Measurements from ENCODE around the gene MRPL48. TPM values are rescaled to one million over a fixed set of nuclear protein-coding genes. Genes with fewer than 3 reads are reported as not detected.

The MRPL48 gene
- total and polyA plus RNA-seq, 2 of the 8 experiments (the other 6 are each of a cell fraction or from before 2014, with no cell fraction given), result 34.9 to 59.9 TPM

GRCh38 chr11:73801136-73801535, 13.5 kb downstream of the MRPL48 start:
- H3K4ac ChIP-seq (replicated peaks; ENCODE audit: insufficient read length, low read depth, low read length), result no peak overlapping the region
- no peak overlapping the region for H3K27ac ChIP-seq (ENCODE audit: low read depth, low read length)
- no peak overlapping the region for H3K23ac ChIP-seq (ENCODE audit: insufficient read length)
- H3K4me2 ChIP-seq (ENCODE audit: insufficient read depth in 1 of 2, low read depth in 2 of 2, low read length in 2 of 2), result no peak overlapping the region
- WGBS, 2 experiments (ENCODE audit: extremely low coverage in 1 of 2, insufficient coverage in 1 of 2, insufficient read length in 1 of 2, insufficient replicate concordance in 2 of 2, low coverage in 1 of 2, low lambda C conversion rate in 2 of 2, missing lambda C conversion rate in 1 of 2), result 89% methylated on average over 1 of the region's 1 CpG; no CpG with 5 or more reads in 1 of the 2 experiments
- no peak for FAIRE-seq
- ChIA-PET POLR2A (ENCODE audit: partially characterized antibody) (interaction anchor here (0.9 to 2.1 kb wide), 4 partner anchors 17 to 65 kb away, joined by 3 to 6 read pairs (median 4); no protein-coding TSS in a partner anchor), CTCF (ENCODE audit: partially characterized antibody) (interaction anchor here (1.2 to 1.3 kb wide), 3 partner anchors 19 to 63 kb away, joined by 3 to 4 read pairs (median 3); no protein-coding TSS in a partner anchor)
- no peak overlapping the region for H2AK5ac ChIP-seq (ENCODE audit: low read depth, low read length)
- no peak overlapping the region for H2BK12ac ChIP-seq (ENCODE audit: low read depth, low read length)
- no peak overlapping the region for H2BK120ac ChIP-seq (replicated peaks; ENCODE audit: low read depth, low read length)
- H3K18ac ChIP-seq (ENCODE audit: extremely low read depth, low read length), result no peak overlapping the region
- H3K14ac ChIP-seq (ENCODE audit: insufficient read length), result no peak overlapping the region
- H3K79me2 ChIP-seq (ENCODE audit: control insufficient read depth in 1 of 2, insufficient read depth in 2 of 2, low read length in 2 of 2), result peaks cover 0 to 3% of the 10 kb centered on the region in 2 experiments; a peak in 1 of 4 replicates
- H3K27me3 ChIP-seq (replicated peaks in 1 of 4; ENCODE audit: control insufficient read depth in 3 of 4, extremely low read depth in 1 of 4, insufficient read depth in 3 of 4, low read length in 3 of 4), result no peaks in the 10 kb centered on the region; a peak in 1 of 7 replicates
- H4K20me1 ChIP-seq (replicated peaks in 1 of 2; ENCODE audit: control insufficient read depth in 1 of 2, insufficient read depth in 2 of 2, low read length in 2 of 2), result peaks cover 0 to 9% of the 10 kb centered on the region in 2 experiments
- H3K9me3 ChIP-seq (ENCODE audit: insufficient read depth in 2 of 2, low read depth in 1 of 2, low read length in 1 of 2), result no peaks in the 10 kb centered on the region
- no peak overlapping the region for H2BK20ac ChIP-seq (ENCODE audit: low read length)
- no peaks in the 10 kb centered on the region for H3K23me2 ChIP-seq (ENCODE audit: low read depth, low read length)
- H4K91ac ChIP-seq (replicated peaks; ENCODE audit: insufficient read length, low read length), result no peak overlapping the region
- no peaks in the 10 kb centered on the region; the same call in 1 of the 2 replicates for H3K79me1 ChIP-seq (ENCODE audit: low read depth, low read length)
- no peak overlapping the region for H4K5ac ChIP-seq (ENCODE audit: insufficient read length, low read depth, low read length)
- DNase-seq (ENCODE audit: low read depth in 1 of 2, low spot score in 2 of 2), result no peak
- no peak overlapping the region for H3K56ac ChIP-seq (replicated peaks; ENCODE audit: insufficient read length, low read depth, low read length)
- peaks cover 0 to 6% (median 0%) of the 10 kb centered on the region in 4 experiments; a peak in 2 of 8 replicates for H3K36me3 ChIP-seq (ENCODE audit: control insufficient read depth in 2 of 4, insufficient read depth in 4 of 4, low read length in 3 of 4)
- H3K4me3 ChIP-seq (ENCODE audit: extremely low read depth in 1 of 4, insufficient read depth in 2 of 4, low read depth in 3 of 4, low read length in 4 of 4), result no peak overlapping the region
- no peak overlapping the region for H2AFZ ChIP-seq (ENCODE audit: low read length)
- H3K4me1 ChIP-seq (replicated peaks in 1 of 4; ENCODE audit: control insufficient read depth in 3 of 4, insufficient read depth in 4 of 4, low read length in 3 of 4), result peaks cover 0 to 1% (median 0%) of the 10 kb centered on the region in 4 experiments; a peak in 1 of 7 replicates
- H2BK5ac ChIP-seq (ENCODE audit: low read depth, low read length), result no peak overlapping the region
- H2BK15ac ChIP-seq (ENCODE audit: low read length), result no peak overlapping the region
- no peak overlapping the region for H3K9ac ChIP-seq (replicated peaks in 1 of 4; ENCODE audit: extremely low read depth in 1 of 4, low read depth in 3 of 4, low read length in 3 of 4)
- no peak overlapping the region for H4K8ac ChIP-seq (ENCODE audit: extremely low read depth, insufficient read depth, low read length)
- TF ChIP-seq TAF1 (IDR thresholded peaks at IDR 0.05; ENCODE audit: low read depth, low read length) (no peak), PHF8 (conservative IDR thresholded peaks at IDR 0.05; ENCODE audit: low read depth, low read length) (no peak), TBP (IDR thresholded peaks at IDR 0.05; ENCODE audit: low read depth, low read length) (no peak), BCL11A (IDR thresholded peaks at IDR 0.05; ENCODE audit: low read depth in 2 of 2, low read length in 2 of 2) (no peak), YY1 (IDR thresholded peaks at IDR 0.05; ENCODE audit: low read depth, low read length) (no peak), ASH2L (IDR thresholded peaks at IDR 0.05; ENCODE audit: low read length) (no peak), RAD21 (IDR thresholded peaks at IDR 0.05 in 1 of 2, conservative IDR thresholded peaks at IDR 0.05 in 1 of 2; ENCODE audit: low read depth in 2 of 2, low read length in 2 of 2) (no peak), KDM1A (IDR thresholded peaks at IDR 0.05; ENCODE audit: borderline replicate concordance, low read length) (no peak), SIN3A (conservative IDR thresholded peaks at IDR 0.05 in 1 of 2, IDR thresholded peaks at IDR 0.05 in 1 of 2; ENCODE audit: low read depth in 1 of 2, low read length in 2 of 2) (no peak), SIRT6 (IDR thresholded peaks at IDR 0.05; ENCODE audit: low read length) (no peak), POLR2AphosphoS5 (IDR thresholded peaks at IDR 0.05; ENCODE audit: low read depth, low read length) (no peak), CBX8 (IDR thresholded peaks at IDR 0.05; ENCODE audit: borderline replicate concordance, low read depth, low read length) (no peak), ZNF274 (IDR thresholded peaks at IDR 0.05; ENCODE audit: borderline replicate concordance, extremely low read depth, low read length) (no peak), EGR1 (IDR thresholded peaks at IDR 0.05; ENCODE audit: borderline replicate concordance, low read depth, low read length) (no peak)
